ENCODE measurements around the gene PRKG1.

PRKG1 gene

GRCh38 chr10:52265131-52265926 lies 1191.0 kb downstream of the PRKG1 start:
- H3K4me3 ChIP-seq (ENCODE audit: low read length) = no peak overlapping the region
- no peak for TF ChIP-seq CTCF (conservative IDR thresholded peaks at IDR 0.05; ENCODE audit: low read length)
- DNase-seq (ENCODE audit: low read depth) = no peak

GRCh38 chr10:52266858-52267257 lies 1192.6 kb downstream of the PRKG1 start:
- DNase-seq (ENCODE audit: low read depth) = no peak
- H3K4me3 ChIP-seq (ENCODE audit: low read length) = no peak overlapping the region
- no peak for TF ChIP-seq CTCF (conservative IDR thresholded peaks at IDR 0.05; ENCODE audit: low read length)

GRCh38 chr10:52268790-52269189 lies 1194.5 kb downstream of the PRKG1 start:
- no peak overlapping the region for H3K4me3 ChIP-seq (ENCODE audit: low read length)
- no peak for DNase-seq (ENCODE audit: low read depth)
- no peak for TF ChIP-seq CTCF (conservative IDR thresholded peaks at IDR 0.05; ENCODE audit: low read length)

GRCh38 chr10:52269233-52269632 lies 1194.9 kb downstream of the PRKG1 start:
- TF ChIP-seq CTCF (conservative IDR thresholded peaks at IDR 0.05; ENCODE audit: low read length) = no peak
- DNase-seq (ENCODE audit: low read depth) = no peak
- H3K4me3 ChIP-seq (ENCODE audit: low read length) = no peak overlapping the region

- H3K4me3 ChIP-seq (ENCODE audit: low read length) = no peak overlapping the region
- TF ChIP-seq CTCF (conservative IDR thresholded peaks at IDR 0.05; ENCODE audit: low read length) = no peak
- DNase-seq (ENCODE audit: low read depth) = no peak
Observed at GRCh38 chr10:52276163-52276562, 1201.9 kb downstream of the PRKG1 start.

- no peak overlapping the region for H3K4me3 ChIP-seq (ENCODE audit: low read length)
- no peak for TF ChIP-seq CTCF (conservative IDR thresholded peaks at IDR 0.05; ENCODE audit: low read length)
- DNase-seq (ENCODE audit: low read depth) = no peak
Observed at GRCh38 chr10:52276986-52277385, 1202.7 kb downstream of the PRKG1 start.

- H3K4me3 ChIP-seq (ENCODE audit: low read length) = no peak overlapping the region
- TF ChIP-seq CTCF (conservative IDR thresholded peaks at IDR 0.05; ENCODE audit: low read length) = no peak
- no peak for DNase-seq (ENCODE audit: low read depth)
Observed at GRCh38 chr10:52279546-52279945, 1205.3 kb downstream of the PRKG1 start.

Data from AG10803 (cell line).